ENCODE measurements around the gene LEMD2. TPM values are rescaled to one million over a fixed set of nuclear protein-coding genes. Genes with fewer than 3 reads are reported as not detected.

The LEMD2 gene
- total and polyA plus RNA-seq, 2 donors (not counting 3 experiments of a cell fraction or from before 2014, with no cell fraction given), result 61.1 to 81.8 TPM

- CTCF ChIA-PET, result interaction anchor here (0.6 to 1.6 kb wide), 6 partner anchors 13 to 282 kb away, joined by 3 to 4 read pairs (median 3); no protein-coding TSS in a partner anchor
Observed at GRCh38 chr6:33827546-33828451, 38.9 kb upstream of the LEMD2 start.

More at GRCh38 chr6:33827546-33828451, 38.9 kb upstream of the LEMD2 start:
- Histone ChIP-seq H3K4me2 (ENCODE audit: insufficient read depth, low read length) (no peak overlapping the region), H3K27me3 (ENCODE audit: control insufficient read depth in 2 of 2, insufficient read depth in 2 of 2, low read length in 2 of 2) (peaks cover 19 to 20% of the 10 kb centered on the region in 2 experiments), H3K4me1 (ENCODE audit: control insufficient read depth, extremely low read depth, insufficient read depth, low read length) (peaks cover 6% of the 10 kb centered on the region), H4K20me1 (replicated peaks; ENCODE audit: control insufficient read depth, extremely low read depth, insufficient read depth, low read length) (no peaks in the 10 kb centered on the region), H3K9me1 (replicated peaks; ENCODE audit: control insufficient read depth, extremely low read depth, insufficient read depth, low read length) (no peaks in the 10 kb centered on the region), H3K9ac (replicated peaks; ENCODE audit: extremely low read depth, insufficient read depth, low read length) (no peak overlapping the region), H3K36me3 (ENCODE audit: control insufficient read depth in 2 of 2, extremely low read depth in 1 of 2, insufficient read depth in 2 of 2, low read length in 2 of 2) (no peaks in the 10 kb centered on the region), H3K27ac (ENCODE audit: insufficient read depth, low read depth, low read length) (no peak overlapping the region), H2AFZ (ENCODE audit: low read depth, low read length) (no peak overlapping the region), H3K4me3 (replicated peaks in 1 of 3; ENCODE audit: insufficient read depth in 1 of 3, low read depth in 1 of 3, low read length in 3 of 3) (no peak overlapping the region), H3K9me3 (replicated peaks; ENCODE audit: control insufficient read depth, insufficient read depth, low read length) (no peaks in the 10 kb centered on the region), H3K79me2 (ENCODE audit: control insufficient read depth, insufficient read depth, low read length) (no peaks in the 10 kb centered on the region)
- intact Hi-C loops (cut with micrococcal nuclease), result no loop called here
- POLR2A ChIA-PET, result interaction anchor here (1.2 kb wide), 1 partner anchor 12 kb away, joined by 3 read pairs; no protein-coding TSS in a partner anchor
- FAIRE-seq (no peak), DNase-seq (ENCODE audit: low read depth, low spot score) (no peak)
- TF ChIP-seq MAX (IDR thresholded peaks at IDR 0.05; ENCODE audit: insufficient read depth, insufficient read length) (no peak), FOS (IDR thresholded peaks at IDR 0.05; ENCODE audit: borderline replicate concordance, insufficient read depth, low read length) (no peak), GATA2 (IDR thresholded peaks at IDR 0.05; ENCODE audit: insufficient read depth, insufficient read length, low read depth, low read length) (no peak), POLR2A (IDR thresholded peaks at IDR 0.05; ENCODE audit: low read depth, low read length) (no peak), POLR2AphosphoS5 (IDR thresholded peaks at IDR 0.05; ENCODE audit: insufficient read depth, low read depth, low read length) (no peak), EZH2 (IDR thresholded peaks at IDR 0.05; ENCODE audit: borderline replicate concordance, low read depth, low read length, severe bottlenecking) (no peak), JUN (IDR thresholded peaks at IDR 0.05; ENCODE audit: borderline replicate concordance, insufficient read depth, insufficient read length, low read depth) (no peak), CTCF (IDR thresholded peaks at IDR 0.05; ENCODE audit: extremely low read depth in 1 of 2, insufficient read depth in 1 of 2, low read depth in 1 of 2, low read length in 2 of 2) (no peak), MYC (IDR thresholded peaks at IDR 0.05; ENCODE audit: low read depth, low read length) (no peak)
- dilution Hi-C loops (cut with MboI; ENCODE audit: extremely low pct_ligation_motif_present, low sequenced_read_pairs), result no loop called here
- no TSS peak for BruUV-seq (replicated peaks)
